ENCODE results near the gene SECISBP2.

The SECISBP2 gene

DNA sequence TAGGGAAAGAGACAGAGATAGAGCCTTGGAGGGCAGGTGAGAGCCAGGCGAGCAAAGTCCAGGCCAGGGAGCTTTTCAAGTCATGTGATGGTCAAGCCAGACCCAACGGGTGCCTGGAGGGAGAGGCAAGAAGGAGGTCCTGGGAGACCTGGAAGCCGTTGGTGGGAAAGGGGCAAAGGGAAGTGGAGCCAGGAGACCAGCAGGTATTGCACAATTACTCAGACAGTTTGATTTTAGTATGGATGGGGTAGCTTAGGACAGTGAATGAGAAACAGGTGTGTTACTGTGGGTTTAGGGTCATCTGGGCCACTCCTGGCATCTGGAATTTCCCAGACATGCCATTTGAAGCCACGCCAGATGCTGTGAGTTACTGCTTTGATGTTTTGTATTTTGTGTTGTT, 5.1 kb downstream of the SECISBP2 start:
- no peak for DNase-seq (ENCODE audit: low spot score)
- TF ChIP-seq, protein P1, sequence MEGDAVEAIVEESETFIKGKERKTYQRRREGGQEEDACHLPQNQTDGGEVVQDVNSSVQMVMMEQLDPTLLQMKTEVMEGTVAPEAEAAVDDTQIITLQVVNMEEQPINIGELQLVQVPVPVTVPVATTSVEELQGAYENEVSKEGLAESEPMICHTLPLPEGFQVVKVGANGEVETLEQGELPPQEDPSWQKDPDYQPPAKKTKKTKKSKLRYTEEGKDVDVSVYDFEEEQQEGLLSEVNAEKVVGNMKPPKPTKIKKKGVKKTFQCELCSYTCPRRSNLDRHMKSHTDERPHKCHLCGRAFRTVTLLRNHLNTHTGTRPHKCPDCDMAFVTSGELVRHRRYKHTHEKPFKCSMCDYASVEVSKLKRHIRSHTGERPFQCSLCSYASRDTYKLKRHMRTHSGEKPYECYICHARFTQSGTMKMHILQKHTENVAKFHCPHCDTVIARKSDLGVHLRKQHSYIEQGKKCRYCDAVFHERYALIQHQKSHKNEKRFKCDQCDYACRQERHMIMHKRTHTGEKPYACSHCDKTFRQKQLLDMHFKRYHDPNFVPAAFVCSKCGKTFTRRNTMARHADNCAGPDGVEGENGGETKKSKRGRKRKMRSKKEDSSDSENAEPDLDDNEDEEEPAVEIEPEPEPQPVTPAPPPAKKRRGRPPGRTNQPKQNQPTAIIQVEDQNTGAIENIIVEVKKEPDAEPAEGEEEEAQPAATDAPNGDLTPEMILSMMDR (IDR thresholded peaks at IDR 0.05; ENCODE audit: extremely low read depth, missing control alignments) = no peak

DNA sequence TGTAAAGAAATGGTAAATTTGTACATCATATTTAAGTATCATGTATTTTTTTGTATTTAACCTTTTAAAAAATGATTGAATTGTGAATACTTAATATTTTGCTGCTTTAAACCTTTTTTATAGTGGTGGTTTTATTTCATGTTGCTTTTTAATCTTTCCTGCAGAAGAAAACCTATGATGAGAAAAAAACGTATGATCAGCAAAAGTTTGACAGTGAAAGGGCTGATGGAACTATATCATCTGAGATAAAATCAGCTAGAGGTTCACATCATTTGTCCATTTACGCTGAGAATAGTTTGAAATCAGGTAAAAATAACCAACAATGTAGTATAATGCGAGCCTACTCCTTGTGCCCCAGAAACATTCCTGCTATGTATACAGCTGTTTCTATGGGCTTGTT, 7.4 kb downstream of the SECISBP2 start:
- DNase-seq (ENCODE audit: low spot score) = no peak

DNA sequence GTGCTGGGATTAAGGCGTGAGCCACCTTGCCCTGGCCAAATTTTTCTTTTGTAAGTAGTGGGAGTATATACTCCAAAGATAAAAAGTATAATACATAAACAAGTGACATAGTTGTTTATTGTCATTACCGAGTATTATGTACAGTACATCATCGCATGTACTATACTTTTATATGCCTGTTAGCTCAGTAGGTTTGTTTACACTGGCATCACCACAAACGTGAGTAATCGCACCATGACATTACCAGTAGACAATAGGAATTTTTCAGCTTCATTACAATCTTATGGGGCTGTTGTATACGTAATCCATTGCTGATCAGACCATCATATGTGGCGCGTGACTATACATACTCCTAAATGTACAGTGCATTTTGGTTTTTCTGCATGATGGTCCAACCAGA, 9.8 kb downstream of the SECISBP2 start:
- DNase-seq (ENCODE audit: low spot score) = no peak
- TF ChIP-seq, protein P1 (IDR thresholded peaks at IDR 0.05; ENCODE audit: extremely low read depth, missing control alignments) = no peak

More for the DNA sequence above, 7.4 kb downstream of the SECISBP2 start:
- TF ChIP-seq, protein P1 (IDR thresholded peaks at IDR 0.05; ENCODE audit: extremely low read depth, missing control alignments) = no peak

DNA sequence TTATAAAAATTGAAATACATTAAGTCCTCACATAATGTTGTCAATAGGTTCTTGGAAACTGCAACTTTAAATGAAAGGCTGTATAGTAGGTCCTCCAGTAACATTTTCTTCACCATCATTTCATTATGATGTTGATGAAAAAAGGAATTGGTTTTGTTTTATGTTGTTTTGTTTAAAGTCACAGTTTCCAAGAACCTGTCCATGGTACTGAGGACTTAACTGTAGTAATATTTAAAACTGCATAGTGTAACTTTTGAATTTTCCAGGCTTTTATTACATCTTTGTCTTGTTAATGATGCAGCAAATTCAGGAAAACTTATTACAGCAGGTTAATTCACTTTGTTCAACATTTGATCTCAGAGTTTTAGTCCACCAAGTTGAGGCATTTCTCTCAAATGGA, 11.6 kb downstream of the SECISBP2 start:
- TF ChIP-seq, protein P1 (IDR thresholded peaks at IDR 0.05; ENCODE audit: extremely low read depth, missing control alignments) = no peak
- no peak for DNase-seq (ENCODE audit: low spot score)

DNA sequence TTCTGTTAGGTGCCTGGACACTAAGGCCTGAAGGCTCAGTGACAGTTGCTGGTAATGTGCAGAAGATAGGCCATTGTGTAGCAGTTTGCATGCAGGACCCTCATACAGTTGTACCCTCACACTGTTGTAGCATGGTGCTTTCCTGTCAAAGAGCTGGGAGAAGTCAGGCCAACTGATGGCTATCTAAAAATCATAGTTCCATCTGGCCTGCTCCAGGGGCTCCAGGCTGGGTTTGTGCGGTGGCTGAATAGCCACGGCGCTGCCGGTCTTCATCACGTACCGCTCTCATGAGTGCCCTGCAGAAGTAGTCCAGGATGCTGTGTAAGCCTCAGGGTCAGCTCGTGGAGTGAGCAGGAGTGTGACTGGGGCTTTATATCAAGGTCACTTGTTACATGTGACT, 12.2 kb downstream of the SECISBP2 start:
- DNase-seq (ENCODE audit: low spot score) = no peak

DNA sequence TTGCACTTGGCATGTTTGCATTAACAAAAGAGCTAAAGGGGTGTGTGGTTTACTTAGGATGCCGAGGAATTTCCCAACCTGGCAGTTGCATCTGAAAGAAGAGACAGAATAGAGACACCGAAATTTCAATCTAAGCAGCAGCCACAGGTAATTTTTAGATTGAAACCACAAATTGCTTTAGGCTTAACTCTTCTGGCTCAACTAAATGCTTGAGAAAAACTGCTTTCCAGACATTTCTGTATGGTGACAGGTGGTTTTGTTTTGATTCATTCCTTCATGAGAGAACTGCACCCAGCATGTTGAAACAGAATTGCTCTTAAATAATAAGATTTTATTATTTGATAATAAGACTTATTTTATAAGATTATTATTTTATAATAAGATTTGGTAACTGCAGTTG, 21.5 kb downstream of the SECISBP2 start:
- DNase-seq (ENCODE audit: low spot score) = no peak
- TF ChIP-seq, protein P1 (IDR thresholded peaks at IDR 0.05; ENCODE audit: extremely low read depth, missing control alignments) = no peak

More for the DNA sequence above, 12.2 kb downstream of the SECISBP2 start:
- TF ChIP-seq, protein P1 (IDR thresholded peaks at IDR 0.05; ENCODE audit: extremely low read depth, missing control alignments) = no peak

DNA sequence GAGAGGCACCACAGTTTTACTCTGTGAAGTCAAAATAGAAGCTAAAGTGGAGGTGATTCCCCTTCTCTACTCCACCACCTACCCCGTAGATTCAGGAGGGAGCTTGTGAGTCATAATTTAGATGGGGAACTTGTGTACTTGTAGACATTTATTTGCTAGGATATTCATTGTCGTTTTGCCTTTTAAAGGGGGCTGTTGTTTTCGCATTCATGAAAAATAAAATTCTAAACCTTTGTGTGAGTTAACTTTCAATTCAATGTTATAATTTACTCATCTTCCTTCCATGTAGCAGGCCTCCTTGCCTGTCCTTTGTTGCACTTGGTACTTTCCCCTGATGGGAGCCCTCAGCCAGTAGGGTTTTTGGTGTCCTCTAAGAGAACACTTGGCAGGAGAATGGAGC, 22.0 kb downstream of the SECISBP2 start:
- TF ChIP-seq, protein P1 (IDR thresholded peaks at IDR 0.05; ENCODE audit: extremely low read depth, missing control alignments) = no peak
- DNase-seq (ENCODE audit: low spot score) = peak; percentile 56
